ENCODE results near the gene WDR55. TPM values are rescaled to one million over a fixed set of nuclear protein-coding genes. Genes with fewer than 3 reads are reported as not detected.

WDR55 gene
- total RNA-seq, 1 experiment from 2014 or later = 37.9 TPM

- Histone ChIP-seq H3K4me3 (peak within 1 kb of the TSS; percentile 31; the same call in 1 of the 2 replicates), H3K9me3 (ENCODE audit: insufficient read depth, low read depth) (peaks cover 10% of the 10 kb centered on the region; the same call in 1 of the 2 replicates), H3K27ac (no peak within 1 kb of the TSS), H3F3A (ENCODE audit: insufficient read depth, low read depth) (peaks cover 20% of the 10 kb centered on the region), H3K4me1 (replicated peaks; ENCODE audit: insufficient read depth) (peaks cover 6% of the 10 kb centered on the region; the same call in 1 of the 2 replicates), H3K79me2 (ENCODE audit: low read depth) (no peaks in the 10 kb centered on the region), H3K9me2 (ENCODE audit: insufficient read depth) (no peaks in the 10 kb centered on the region), H3K27me3 (ENCODE audit: insufficient read depth, low read depth) (no peaks in the 10 kb centered on the region), H3K36me3 (ENCODE audit: low read depth) (no peaks in the 10 kb centered on the region), H4K20me1 (ENCODE audit: insufficient read depth) (no peaks in the 10 kb centered on the region), H2AFZ (peak within 1 kb of the TSS; percentile 48; the same call in 1 of the 2 replicates), H3K4me2 (peak within 1 kb of the TSS; percentile 60)
- BruUV-seq (replicated peaks) = no TSS peak
- CTCF ChIA-PET = interaction anchor here (1.0 kb wide), 1 partner anchor 86 kb away, joined by 7 read pairs; no protein-coding TSS in a partner anchor
- POLR2A ChIA-PET (ENCODE audit: unreplicated experiment) = no interaction called here
- DNase-seq = peak; percentile 62 to 69
- TF ChIP-seq CTCF (conservative IDR thresholded peaks at IDR 0.05) (no peak), EZH2 (IDR thresholded peaks at IDR 0.05; ENCODE audit: low read depth) (no peak)
- intact Hi-C loops (cut with micrococcal nuclease; ENCODE audit: unreplicated experiment) = loop anchor here (5.0 kb wide), 1 partner anchor 391 kb away; no protein-coding TSS in a partner anchor
These were observed 31.7 kb upstream of the WDR55 start, which contains the start of gene CD14 for GRCh38 chr5:140633021-140633471. Gene CD14 (minus strand): TSS chr5:140633175. CDS start chr5:140633071, 104 bp downstream.

GRCh38 chr5:140633501-140633900 is 31.2 kb upstream of the WDR55 start:
- H3K79me2 ChIP-seq (ENCODE audit: low read depth) = no peaks in the 10 kb centered on the region
- H4K20me1 ChIP-seq (ENCODE audit: insufficient read depth) = no peaks in the 10 kb centered on the region
- peaks cover 6% of the 10 kb centered on the region; the same call in 1 of the 2 replicates for H3K9me3 ChIP-seq (ENCODE audit: insufficient read depth, low read depth)
- CTCF ChIA-PET = interaction anchor here (1.0 kb wide), 1 partner anchor 86 kb away, joined by 7 read pairs; no protein-coding TSS in a partner anchor
- intact Hi-C loops (cut with micrococcal nuclease; ENCODE audit: unreplicated experiment) = loop anchor here (5.0 kb wide), 1 partner anchor 391 kb away; no protein-coding TSS in a partner anchor
- H3K9me2 ChIP-seq (ENCODE audit: insufficient read depth) = no peaks in the 10 kb centered on the region
- no TSS peak for BruUV-seq (replicated peaks)
- H2AFZ ChIP-seq = no peak overlapping the region
- H3K4me3 ChIP-seq = no peak overlapping the region; the same call in 1 of the 2 replicates
- POLR2A ChIA-PET (ENCODE audit: unreplicated experiment) = no interaction called here
- no peak overlapping the region for H3K27ac ChIP-seq
- DNase-seq = no peak
- H3K36me3 ChIP-seq (ENCODE audit: low read depth) = no peaks in the 10 kb centered on the region
- no peak for TF ChIP-seq EZH2 (IDR thresholded peaks at IDR 0.05; ENCODE audit: low read depth)
- TF ChIP-seq CTCF (conservative IDR thresholded peaks at IDR 0.05) = no peak
- H3K4me1 ChIP-seq (replicated peaks; ENCODE audit: insufficient read depth) = peaks cover 10% of the 10 kb centered on the region
- no peaks in the 10 kb centered on the region for H3K27me3 ChIP-seq (ENCODE audit: insufficient read depth, low read depth)
- peak overlapping the region; percentile 60 for H3K4me2 ChIP-seq
- peaks cover 20% of the 10 kb centered on the region for H3F3A ChIP-seq (ENCODE audit: insufficient read depth, low read depth)

GRCh38 chr5:140634103-140634502 is 30.6 kb upstream of the WDR55 start:
- CTCF ChIA-PET = no interaction called here
- intact Hi-C loops (cut with micrococcal nuclease; ENCODE audit: unreplicated experiment) = loop anchor here (5.0 kb wide), 1 partner anchor 392 kb away; no protein-coding TSS in a partner anchor
- DNase-seq = no peak
- no peak for TF ChIP-seq EZH2 (IDR thresholded peaks at IDR 0.05; ENCODE audit: low read depth)
- no peak for TF ChIP-seq CTCF (conservative IDR thresholded peaks at IDR 0.05)
- BruUV-seq (replicated peaks) = no TSS peak
- H3K9me3 ChIP-seq (ENCODE audit: insufficient read depth, low read depth) = 0 out of 2 replicates have a peak, but pooled peaks cover 3% of the 10 kb centered on the region
- H3K27me3 ChIP-seq (ENCODE audit: insufficient read depth, low read depth) = no peaks in the 10 kb centered on the region
- no peaks in the 10 kb centered on the region for H3K36me3 ChIP-seq (ENCODE audit: low read depth)
- no peak overlapping the region for H3K4me3 ChIP-seq
- no peak overlapping the region for H3K27ac ChIP-seq
- H3K79me2 ChIP-seq (ENCODE audit: low read depth) = no peaks in the 10 kb centered on the region
- H2AFZ ChIP-seq = no peak overlapping the region
- no peaks in the 10 kb centered on the region for H4K20me1 ChIP-seq (ENCODE audit: insufficient read depth)
- POLR2A ChIA-PET (ENCODE audit: unreplicated experiment) = no interaction called here
- no peak overlapping the region for H3K4me2 ChIP-seq
- peaks cover 16% of the 10 kb centered on the region for H3K4me1 ChIP-seq (replicated peaks; ENCODE audit: insufficient read depth)
- no peaks in the 10 kb centered on the region for H3K9me2 ChIP-seq (ENCODE audit: insufficient read depth)
- peaks cover 20% of the 10 kb centered on the region for H3F3A ChIP-seq (ENCODE audit: insufficient read depth, low read depth)
